ENCODE results near the gene SPINK13. TPM values are rescaled to one million over a fixed set of nuclear protein-coding genes. Genes with fewer than 3 reads are reported as not detected.

SPINK13 gene
- total and polyA plus RNA-seq, 3 donors from 2014 or later: 0.50 to 3.0 TPM; not detected in 1

DNA sequence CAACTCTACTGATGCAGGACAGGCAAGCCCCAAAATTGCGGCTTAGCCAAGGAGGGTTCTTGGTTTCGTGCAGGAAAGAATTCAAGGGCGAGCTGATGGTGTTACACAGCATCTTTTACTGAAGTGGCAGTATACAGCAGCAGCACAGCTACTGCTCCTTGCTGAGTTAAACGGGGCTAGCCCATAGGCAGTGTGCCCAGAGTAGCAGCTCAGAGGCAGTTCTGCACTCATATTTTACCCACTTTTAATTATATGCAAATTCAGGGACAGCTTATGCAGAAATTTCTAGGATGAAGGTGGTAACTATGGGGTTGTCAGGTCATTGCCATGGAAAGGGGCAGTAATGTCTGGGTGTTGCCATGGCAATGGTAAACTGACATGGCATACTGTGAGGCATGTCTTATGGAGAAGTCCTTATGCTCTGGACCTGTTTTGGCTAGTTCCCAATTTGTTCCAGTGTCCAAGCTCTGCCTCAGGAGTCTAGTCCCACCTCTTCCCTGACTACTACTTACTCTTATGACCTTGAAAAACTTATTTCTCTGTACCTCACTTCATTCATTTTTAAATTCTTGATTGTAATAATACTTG, 64.8 kb downstream of the SPINK13 start:
- Histone ChIP-seq H3K27me3 (no peaks in the 10 kb centered on the region), H3K36me3 (ENCODE audit: low read depth, missing control alignments) (no peaks in the 10 kb centered on the region), H3K9me3 (no peaks in the 10 kb centered on the region), H3K27ac (no peak overlapping the region), H3K4me3 (no peak overlapping the region), H3K4me1 (no peaks in the 10 kb centered on the region)
- DNase-seq: no peak
- intact Hi-C loops (cut with DNase I; ENCODE audit: low total_unique reads): no loop called here
- 89 to 93% methylated on average over 4 of the region's 4 CpGs for WGBS, 2 donors
- TF ChIP-seq POLR2A (IDR thresholded peaks at IDR 0.05) (no peak), CTCF (IDR thresholded peaks at IDR 0.05) (no peak)

DNA sequence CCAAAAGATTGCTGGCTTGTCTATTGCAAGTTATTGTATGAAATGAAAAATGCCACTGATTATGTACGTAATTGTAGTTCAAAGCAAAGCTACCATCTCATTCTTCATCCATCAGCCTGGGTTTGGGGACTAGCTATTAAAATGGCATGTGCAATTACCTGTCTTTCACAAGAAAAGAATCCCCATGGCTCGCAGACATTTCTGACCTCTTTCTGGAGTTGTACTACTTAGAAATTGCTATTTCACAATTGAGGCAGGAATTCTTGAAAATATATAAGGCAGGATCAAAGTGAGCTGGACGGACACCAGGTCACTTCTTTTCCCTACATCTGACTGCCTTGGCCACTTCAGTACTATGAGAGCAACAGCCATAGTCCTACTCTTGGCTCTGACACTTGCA, 66.7 kb downstream of the SPINK13 start, which contains the start of gene SPINK9:
TSS of gene SPINK9 (plus strand) at position 301 of the 400 bp plus-strand sequence. CDS start at position 356, 55 bp downstream.
- intact Hi-C loops (cut with DNase I; ENCODE audit: low total_unique reads): no loop called here
- H3K36me3 ChIP-seq (ENCODE audit: low read depth, missing control alignments): no peaks in the 10 kb centered on the region
- TF ChIP-seq POLR2A (IDR thresholded peaks at IDR 0.05): no peak
- TF ChIP-seq CTCF (IDR thresholded peaks at IDR 0.05): no peak
- H3K4me1 ChIP-seq: no peaks in the 10 kb centered on the region
- H3K27me3 ChIP-seq: no peaks in the 10 kb centered on the region
- no peaks in the 10 kb centered on the region for H3K9me3 ChIP-seq
- H3K27ac ChIP-seq: no peak within 1 kb of the TSS
- WGBS, 2 donors: 91 to 95% methylated on average over 3 of the region's 3 CpGs
- DNase-seq: no peak
- no peak within 1 kb of the TSS for H3K4me3 ChIP-seq

Small RNA genes lying within 50 kb of the gene (small RNA-seq; reads per million reads assigned to genes)
- 0 reads per million in 2 donors for gene HMGN1P16

Other genes starting within 250 kb of the SPINK13 start
- gene SPINK5, start 204.8 kb upstream of the SPINK13 start, total RNA-seq: 1 to 10 TPM; 1.1 to 3.5 TPM
- gene SPINK5, start 204.8 kb upstream of the SPINK13 start, polyA plus RNA-seq (ENCODE audit: insufficient read depth, low read depth, low replicate concordance): 0.90 TPM
- gene SPINK14, start 100.2 kb upstream of the SPINK13 start, total RNA-seq: not detected
- not detected for gene SPINK14, start 100.2 kb upstream of the SPINK13 start, polyA plus RNA-seq (ENCODE audit: insufficient read depth, low read depth, low replicate concordance)
- not detected for gene SPINK6, start 65.8 kb upstream of the SPINK13 start, total RNA-seq
- gene SPINK6, start 65.8 kb upstream of the SPINK13 start, polyA plus RNA-seq (ENCODE audit: insufficient read depth, low read depth, low replicate concordance): not detected
- not detected for gene MARCOL, start 30.3 kb upstream of the SPINK13 start, total RNA-seq
- gene MARCOL, start 30.3 kb upstream of the SPINK13 start, polyA plus RNA-seq (ENCODE audit: insufficient read depth, low read depth, low replicate concordance): not detected
- not detected for gene SPINK7, start 43.6 kb downstream of the SPINK13 start, total RNA-seq
- gene SPINK7, start 43.6 kb downstream of the SPINK13 start, polyA plus RNA-seq (ENCODE audit: insufficient read depth, low read depth, low replicate concordance): not detected
- gene SPINK9, start 66.8 kb downstream of the SPINK13 start, total RNA-seq: not detected
- gene SPINK9, start 66.8 kb downstream of the SPINK13 start, polyA plus RNA-seq (ENCODE audit: insufficient read depth, low read depth, low replicate concordance): not detected
- gene FBXO38, start 115.2 kb downstream of the SPINK13 start, total RNA-seq: 10 to 100 TPM; 57.8 to 62.4 TPM
- 41.0 TPM for gene FBXO38, start 115.2 kb downstream of the SPINK13 start, polyA plus RNA-seq (ENCODE audit: insufficient read depth, low read depth, low replicate concordance)

Data from testis (tissue), 3 donors.